ENCODE results near the gene DSCAML1.

The DSCAML1 gene

GRCh38 chr11:117657794-117658193 is 139.2 kb downstream of the DSCAML1 start:
- no peak for DNase-seq (ENCODE audit: low read depth)

GRCh38 chr11:117654281-117655255 is 142.4 kb downstream of the DSCAML1 start:
- DNase-seq (ENCODE audit: low read depth) = no peak

- no peak for DNase-seq (ENCODE audit: low read depth)
These were observed 144.5 kb downstream of the DSCAML1 start for GRCh38 chr11:117652521-117652920.

- no peak for DNase-seq (ENCODE audit: low read depth)
These were observed 147.5 kb downstream of the DSCAML1 start for GRCh38 chr11:117649296-117650055.

- DNase-seq (ENCODE audit: low read depth) = no peak
These were observed 149.1 kb downstream of the DSCAML1 start for GRCh38 chr11:117647872-117648271.

- DNase-seq (ENCODE audit: low read depth) = no peak
These were observed 149.8 kb downstream of the DSCAML1 start for GRCh38 chr11:117647207-117647606.

GRCh38 chr11:117646411-117646810 is 150.6 kb downstream of the DSCAML1 start:
- no peak for DNase-seq (ENCODE audit: low read depth)

- no peak for DNase-seq (ENCODE audit: low read depth)
These were observed 152.4 kb downstream of the DSCAML1 start for GRCh38 chr11:117644403-117645155.

- no peak for DNase-seq (ENCODE audit: low read depth)
These were observed 153.3 kb downstream of the DSCAML1 start for GRCh38 chr11:117643606-117644300.

GRCh38 chr11:117642835-117643234 is 154.2 kb downstream of the DSCAML1 start:
- no peak for DNase-seq (ENCODE audit: low read depth)

- no peak for DNase-seq (ENCODE audit: low read depth)
These were observed 154.6 kb downstream of the DSCAML1 start for GRCh38 chr11:117642396-117642795.

- DNase-seq (ENCODE audit: low read depth) = no peak
These were observed 155.8 kb downstream of the DSCAML1 start for GRCh38 chr11:117641008-117641915.

GRCh38 chr11:117640041-117640440 is 157.0 kb downstream of the DSCAML1 start:
- DNase-seq (ENCODE audit: low read depth) = no peak

GRCh38 chr11:117639601-117640000 is 157.4 kb downstream of the DSCAML1 start:
- DNase-seq (ENCODE audit: low read depth) = no peak

- no peak for DNase-seq (ENCODE audit: low read depth)
These were observed 158.0 kb downstream of the DSCAML1 start for GRCh38 chr11:117638911-117639543.

- no peak for DNase-seq (ENCODE audit: low read depth)
These were observed 162.0 kb downstream of the DSCAML1 start for GRCh38 chr11:117634756-117635603.

- DNase-seq (ENCODE audit: low read depth) = no peak
These were observed 162.8 kb downstream of the DSCAML1 start for GRCh38 chr11:117633976-117634755.

- no peak for DNase-seq (ENCODE audit: low read depth)
These were observed 163.7 kb downstream of the DSCAML1 start for GRCh38 chr11:117633186-117633754.
